ENCODE data around the gene DUSP7.

DNA sequence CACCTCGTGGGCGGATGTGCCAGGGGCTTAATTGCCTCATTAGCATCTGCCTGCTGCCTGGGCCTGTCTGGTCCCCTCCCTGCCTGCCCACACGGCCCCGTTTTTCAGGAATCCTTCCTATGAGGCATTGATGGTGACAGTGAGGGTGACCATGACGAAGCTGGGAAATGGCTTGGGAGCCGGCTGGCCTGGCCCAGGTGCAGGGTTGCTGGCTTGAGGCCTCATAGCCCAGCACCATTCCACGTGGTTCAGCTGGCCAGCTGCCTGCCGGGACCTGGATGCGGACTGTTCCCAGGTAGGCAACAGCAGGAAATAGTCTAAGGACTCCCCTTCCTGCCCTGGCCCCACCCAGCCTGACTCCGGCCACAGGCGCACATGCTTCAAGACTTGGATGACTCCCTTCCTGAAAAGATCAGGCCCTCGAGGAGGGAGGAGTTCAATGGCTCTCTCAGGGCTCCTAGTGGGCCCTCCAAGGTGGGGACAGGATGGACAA is 8.9 kb upstream of the DUSP7 start:
- TF ChIP-seq, protein P1, sequence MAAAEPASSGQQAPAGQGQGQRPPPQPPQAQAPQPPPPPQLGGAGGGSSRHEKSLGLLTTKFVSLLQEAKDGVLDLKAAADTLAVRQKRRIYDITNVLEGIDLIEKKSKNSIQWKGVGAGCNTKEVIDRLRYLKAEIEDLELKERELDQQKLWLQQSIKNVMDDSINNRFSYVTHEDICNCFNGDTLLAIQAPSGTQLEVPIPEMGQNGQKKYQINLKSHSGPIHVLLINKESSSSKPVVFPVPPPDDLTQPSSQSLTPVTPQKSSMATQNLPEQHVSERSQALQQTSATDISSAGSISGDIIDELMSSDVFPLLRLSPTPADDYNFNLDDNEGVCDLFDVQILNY (CRISPR knock-in tag; IDR thresholded peaks at IDR 0.05): no peak
- TF ChIP-seq ZNF219 (CRISPR knock-in tag; IDR thresholded peaks at IDR 0.05; ENCODE audit: borderline replicate concordance) (no peak), TEAD4 (CRISPR knock-in tag; IDR thresholded peaks at IDR 0.05) (no peak), NFE2L1 (CRISPR knock-in tag; IDR thresholded peaks at IDR 0.05) (no peak), NR2C2 (CRISPR knock-in tag; IDR thresholded peaks at IDR 0.05) (no peak), NR1H2 (CRISPR knock-in tag; IDR thresholded peaks at IDR 0.05) (no peak), FOXJ3 (CRISPR knock-in tag; IDR thresholded peaks at IDR 0.05; ENCODE audit: borderline replicate concordance) (no peak), NFYB (CRISPR knock-in tag; conservative IDR thresholded peaks at IDR 0.05; ENCODE audit: low read depth) (no peak)
- TF ChIP-seq, protein P2, sequence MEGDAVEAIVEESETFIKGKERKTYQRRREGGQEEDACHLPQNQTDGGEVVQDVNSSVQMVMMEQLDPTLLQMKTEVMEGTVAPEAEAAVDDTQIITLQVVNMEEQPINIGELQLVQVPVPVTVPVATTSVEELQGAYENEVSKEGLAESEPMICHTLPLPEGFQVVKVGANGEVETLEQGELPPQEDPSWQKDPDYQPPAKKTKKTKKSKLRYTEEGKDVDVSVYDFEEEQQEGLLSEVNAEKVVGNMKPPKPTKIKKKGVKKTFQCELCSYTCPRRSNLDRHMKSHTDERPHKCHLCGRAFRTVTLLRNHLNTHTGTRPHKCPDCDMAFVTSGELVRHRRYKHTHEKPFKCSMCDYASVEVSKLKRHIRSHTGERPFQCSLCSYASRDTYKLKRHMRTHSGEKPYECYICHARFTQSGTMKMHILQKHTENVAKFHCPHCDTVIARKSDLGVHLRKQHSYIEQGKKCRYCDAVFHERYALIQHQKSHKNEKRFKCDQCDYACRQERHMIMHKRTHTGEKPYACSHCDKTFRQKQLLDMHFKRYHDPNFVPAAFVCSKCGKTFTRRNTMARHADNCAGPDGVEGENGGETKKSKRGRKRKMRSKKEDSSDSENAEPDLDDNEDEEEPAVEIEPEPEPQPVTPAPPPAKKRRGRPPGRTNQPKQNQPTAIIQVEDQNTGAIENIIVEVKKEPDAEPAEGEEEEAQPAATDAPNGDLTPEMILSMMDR (IDR thresholded peaks at IDR 0.05): no peak
- TF ChIP-seq, protein P3, sequence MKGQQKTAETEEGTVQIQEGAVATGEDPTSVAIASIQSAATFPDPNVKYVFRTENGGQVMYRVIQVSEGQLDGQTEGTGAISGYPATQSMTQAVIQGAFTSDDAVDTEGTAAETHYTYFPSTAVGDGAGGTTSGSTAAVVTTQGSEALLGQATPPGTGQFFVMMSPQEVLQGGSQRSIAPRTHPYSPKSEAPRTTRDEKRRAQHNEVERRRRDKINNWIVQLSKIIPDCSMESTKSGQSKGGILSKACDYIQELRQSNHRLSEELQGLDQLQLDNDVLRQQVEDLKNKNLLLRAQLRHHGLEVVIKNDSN (CRISPR knock-in tag; IDR thresholded peaks at IDR 0.05): no peak
- TF ChIP-seq, protein P4, sequence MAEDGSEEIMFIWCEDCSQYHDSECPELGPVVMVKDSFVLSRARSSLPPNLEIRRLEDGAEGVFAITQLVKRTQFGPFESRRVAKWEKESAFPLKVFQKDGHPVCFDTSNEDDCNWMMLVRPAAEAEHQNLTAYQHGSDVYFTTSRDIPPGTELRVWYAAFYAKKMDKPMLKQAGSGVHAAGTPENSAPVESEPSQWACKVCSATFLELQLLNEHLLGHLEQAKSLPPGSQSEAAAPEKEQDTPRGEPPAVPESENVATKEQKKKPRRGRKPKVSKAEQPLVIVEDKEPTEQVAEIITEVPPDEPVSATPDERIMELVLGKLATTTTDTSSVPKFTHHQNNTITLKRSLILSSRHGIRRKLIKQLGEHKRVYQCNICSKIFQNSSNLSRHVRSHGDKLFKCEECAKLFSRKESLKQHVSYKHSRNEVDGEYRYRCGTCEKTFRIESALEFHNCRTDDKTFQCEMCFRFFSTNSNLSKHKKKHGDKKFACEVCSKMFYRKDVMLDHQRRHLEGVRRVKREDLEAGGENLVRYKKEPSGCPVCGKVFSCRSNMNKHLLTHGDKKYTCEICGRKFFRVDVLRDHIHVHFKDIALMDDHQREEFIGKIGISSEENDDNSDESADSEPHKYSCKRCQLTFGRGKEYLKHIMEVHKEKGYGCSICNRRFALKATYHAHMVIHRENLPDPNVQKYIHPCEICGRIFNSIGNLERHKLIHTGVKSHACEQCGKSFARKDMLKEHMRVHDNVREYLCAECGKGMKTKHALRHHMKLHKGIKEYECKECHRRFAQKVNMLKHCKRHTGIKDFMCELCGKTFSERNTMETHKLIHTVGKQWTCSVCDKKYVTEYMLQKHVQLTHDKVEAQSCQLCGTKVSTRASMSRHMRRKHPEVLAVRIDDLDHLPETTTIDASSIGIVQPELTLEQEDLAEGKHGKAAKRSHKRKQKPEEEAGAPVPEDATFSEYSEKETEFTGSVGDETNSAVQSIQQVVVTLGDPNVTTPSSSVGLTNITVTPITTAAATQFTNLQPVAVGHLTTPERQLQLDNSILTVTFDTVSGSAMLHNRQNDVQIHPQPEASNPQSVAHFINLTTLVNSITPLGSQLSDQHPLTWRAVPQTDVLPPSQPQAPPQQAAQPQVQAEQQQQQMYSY (CRISPR knock-in tag; IDR thresholded peaks at IDR 0.05): no peak
- TF ChIP-seq, protein P5, sequence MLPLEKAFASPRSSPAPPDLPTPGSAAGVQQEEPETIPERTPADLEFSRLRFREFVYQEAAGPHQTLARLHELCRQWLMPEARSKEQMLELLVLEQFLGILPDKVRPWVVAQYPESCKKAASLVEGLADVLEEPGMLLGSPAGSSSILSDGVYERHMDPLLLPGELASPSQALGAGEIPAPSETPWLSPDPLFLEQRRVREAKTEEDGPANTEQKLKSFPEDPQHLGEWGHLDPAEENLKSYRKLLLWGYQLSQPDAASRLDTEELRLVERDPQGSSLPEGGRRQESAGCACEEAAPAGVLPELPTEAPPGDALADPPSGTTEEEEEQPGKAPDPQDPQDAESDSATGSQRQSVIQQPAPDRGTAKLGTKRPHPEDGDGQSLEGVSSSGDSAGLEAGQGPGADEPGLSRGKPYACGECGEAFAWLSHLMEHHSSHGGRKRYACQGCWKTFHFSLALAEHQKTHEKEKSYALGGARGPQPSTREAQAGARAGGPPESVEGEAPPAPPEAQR (CRISPR knock-in tag; IDR thresholded peaks at IDR 0.05): no peak
- TF ChIP-seq, protein P6, sequence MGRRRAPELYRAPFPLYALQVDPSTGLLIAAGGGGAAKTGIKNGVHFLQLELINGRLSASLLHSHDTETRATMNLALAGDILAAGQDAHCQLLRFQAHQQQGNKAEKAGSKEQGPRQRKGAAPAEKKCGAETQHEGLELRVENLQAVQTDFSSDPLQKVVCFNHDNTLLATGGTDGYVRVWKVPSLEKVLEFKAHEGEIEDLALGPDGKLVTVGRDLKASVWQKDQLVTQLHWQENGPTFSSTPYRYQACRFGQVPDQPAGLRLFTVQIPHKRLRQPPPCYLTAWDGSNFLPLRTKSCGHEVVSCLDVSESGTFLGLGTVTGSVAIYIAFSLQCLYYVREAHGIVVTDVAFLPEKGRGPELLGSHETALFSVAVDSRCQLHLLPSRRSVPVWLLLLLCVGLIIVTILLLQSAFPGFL (CRISPR knock-in tag; IDR thresholded peaks at IDR 0.05; ENCODE audit: borderline replicate concordance): no peak

All from WTC11 (cell line).